Embryonic facial prominence (tissue), 1 donor: ENCODE data around the gene PRDM15.

Experiments used
- DNase-seq: peaks from one replicate; pipeline ENCODE4 v3.0.0-alpha.2; 2016; ENCODE audit errors: extremely low spot score

Gene PRDM15

DNA sequence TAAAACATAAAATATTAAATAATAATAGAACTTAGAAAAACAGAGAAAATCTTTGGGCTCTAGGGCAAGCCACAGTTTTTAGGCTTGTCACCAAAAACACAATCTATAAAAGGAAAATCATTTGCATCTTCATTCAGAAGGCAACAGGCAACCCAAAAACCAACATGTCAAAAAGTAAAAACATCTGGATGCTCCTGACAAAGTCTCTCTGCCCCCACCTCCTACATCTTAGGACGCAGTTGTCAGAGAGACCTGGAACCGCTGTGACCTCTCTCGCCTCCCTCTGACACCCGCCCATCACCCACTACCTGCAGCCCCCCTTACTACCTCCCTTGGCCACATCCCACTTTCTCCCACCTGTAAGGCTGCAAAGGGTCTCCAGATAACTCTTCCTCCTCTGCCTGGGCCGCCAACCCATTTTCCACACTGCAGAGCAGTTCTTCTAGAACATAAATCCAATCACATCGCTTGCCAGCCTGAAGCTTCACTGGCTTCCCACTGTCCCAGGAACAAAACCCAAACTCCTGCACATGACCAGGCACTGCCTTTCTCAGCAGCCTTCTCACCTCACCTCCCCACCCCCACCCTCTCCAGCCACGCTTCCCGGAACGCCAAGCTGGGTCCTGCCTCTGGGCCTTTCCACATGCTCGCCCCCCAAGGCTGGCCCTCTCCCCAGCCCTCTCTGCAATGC, 14.7 kb downstream of the PRDM15 start:
- no peak for DNase-seq

- DNase-seq, result no peak
These were observed 15.8 kb downstream of the PRDM15 start for GRCh38 chr21:41863439-41863740.

DNA sequence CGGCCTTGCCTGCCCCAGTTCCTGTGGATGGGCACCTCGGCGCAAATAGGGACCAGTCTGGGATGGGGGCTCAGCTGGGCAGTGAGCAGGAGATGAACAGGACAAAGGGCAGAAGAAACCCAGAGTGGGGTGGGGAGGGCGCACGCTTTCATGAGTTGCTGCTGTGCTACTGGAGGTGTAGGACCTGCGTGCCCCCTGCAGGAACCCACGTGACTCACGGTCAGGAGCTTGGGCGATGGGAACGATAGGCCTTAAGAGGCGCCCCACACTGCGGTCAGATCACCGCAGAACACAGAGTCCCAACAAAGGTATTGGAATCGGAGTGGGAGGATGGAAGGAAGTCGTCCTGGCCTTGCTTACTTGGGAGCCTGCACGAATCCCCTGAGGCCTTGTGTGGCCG, 17.2 kb downstream of the PRDM15 start:
- no peak for DNase-seq

DNA sequence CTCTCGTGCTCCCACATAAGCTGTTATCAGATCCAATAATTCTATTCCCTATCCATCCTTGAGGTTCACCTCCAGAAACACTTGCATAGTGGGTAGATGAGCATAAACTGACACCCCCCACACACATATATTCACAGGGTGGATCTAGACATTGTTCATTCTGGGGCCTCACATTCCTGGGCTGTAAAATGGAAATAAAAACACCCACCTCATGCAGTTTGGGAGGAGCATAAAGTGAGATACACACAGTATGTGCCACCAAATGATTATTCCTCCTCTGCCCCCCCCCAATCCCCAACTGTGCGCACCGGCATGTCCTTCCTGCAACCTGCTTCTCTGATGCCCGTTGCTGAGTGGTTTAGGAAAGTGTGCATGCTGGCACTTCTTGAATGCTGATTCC, 17.9 kb downstream of the PRDM15 start:
- no peak for DNase-seq

DNA sequence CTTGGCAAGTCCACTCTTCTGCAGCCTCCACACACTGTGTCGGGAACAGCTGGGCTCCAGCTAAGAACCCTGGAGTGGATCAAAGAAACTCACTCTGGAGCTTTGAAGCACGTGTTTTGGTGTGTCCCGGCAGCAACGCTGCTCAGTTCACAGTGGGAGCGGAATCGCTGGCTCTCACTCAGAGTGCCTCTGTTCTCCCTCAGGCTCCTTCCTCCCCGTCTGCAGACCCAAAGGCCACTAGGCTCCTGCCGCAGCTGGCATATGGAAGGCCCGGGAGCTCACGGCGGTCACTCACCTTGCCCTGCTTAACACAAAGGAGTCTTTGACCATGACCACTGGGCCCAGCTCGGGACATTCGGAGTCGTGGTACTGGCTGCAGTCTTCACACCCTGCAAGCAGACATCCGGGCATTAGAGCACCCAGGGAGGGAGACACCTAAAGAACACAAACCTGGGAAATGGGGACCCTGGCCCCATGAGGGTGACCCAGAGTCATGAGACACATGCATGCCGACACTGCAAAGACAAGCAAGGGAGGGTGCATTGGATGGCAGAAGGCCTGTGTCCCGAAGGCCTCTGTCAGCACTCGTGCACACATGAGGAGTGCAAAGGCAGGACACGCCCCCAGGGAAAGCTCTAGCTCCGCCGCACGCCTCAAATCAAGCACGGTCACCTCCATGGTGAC, 19.7 kb downstream of the PRDM15 start:
- no peak for DNase-seq

DNA sequence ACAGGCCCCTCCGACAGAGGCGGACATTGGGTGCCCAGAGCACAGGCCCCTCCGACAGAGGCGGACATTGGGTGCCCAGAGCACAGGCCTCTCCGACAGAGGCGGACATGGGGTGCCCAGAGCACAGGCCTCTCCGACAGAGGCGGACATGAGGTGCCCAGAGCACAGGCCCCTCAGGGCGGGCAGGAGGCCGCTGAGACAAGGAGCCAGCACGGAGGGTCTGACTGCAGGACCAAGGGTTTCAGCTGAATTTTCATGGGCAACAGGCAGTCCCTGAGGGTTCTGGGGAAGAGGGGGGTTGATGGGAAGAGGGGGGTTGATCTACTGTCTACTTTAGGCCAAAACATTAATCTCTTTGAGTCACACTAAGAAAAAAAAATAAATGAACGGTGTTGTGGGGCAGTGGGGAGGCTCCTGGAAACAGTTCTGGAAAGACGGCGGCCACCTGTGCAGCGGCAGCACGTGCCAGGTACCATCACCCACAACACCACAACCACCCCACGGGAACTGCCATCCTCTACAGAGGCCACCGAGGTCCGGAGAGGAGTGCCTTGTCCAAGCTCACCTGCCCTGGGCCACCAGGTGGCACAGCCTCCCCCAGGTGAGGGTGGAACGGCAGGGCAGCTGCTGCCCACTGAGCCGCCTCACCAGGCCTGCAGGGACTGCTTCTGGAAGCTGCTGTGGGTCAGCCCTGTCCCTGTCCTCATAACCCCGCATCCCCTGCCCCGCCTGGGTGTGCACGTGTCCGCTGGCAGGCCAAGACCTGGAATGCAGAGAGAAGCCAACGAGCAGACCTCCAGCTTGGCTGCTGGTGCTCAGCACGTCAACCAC, 20.5 kb downstream of the PRDM15 start:
- DNase-seq, result no peak

DNA sequence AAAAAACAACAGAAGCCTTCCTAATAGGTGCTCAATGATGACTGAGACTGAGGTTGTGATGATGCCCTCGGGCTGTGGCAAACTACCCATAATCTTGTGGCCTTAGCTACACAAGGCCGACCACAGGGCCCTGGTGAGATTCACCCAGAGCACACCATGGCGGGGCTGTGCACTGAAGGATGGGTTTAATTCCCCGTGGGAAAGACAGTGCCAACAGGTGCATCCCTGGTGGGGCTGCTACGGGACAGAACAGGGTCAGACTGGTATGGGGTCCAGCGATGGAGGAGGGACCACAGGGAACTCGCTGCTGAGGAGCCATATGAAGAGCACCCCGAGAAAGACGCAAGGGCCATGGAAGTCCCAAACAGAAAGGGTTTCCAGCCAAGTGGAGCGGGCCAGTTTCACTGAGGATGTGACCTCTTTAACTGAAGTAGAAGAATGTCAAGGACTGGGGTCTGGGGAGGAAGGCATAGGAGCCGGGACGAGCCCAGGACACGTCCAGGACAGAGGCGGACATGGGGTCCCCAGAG, 21.3 kb downstream of the PRDM15 start:
- DNase-seq, result no peak

DNA sequence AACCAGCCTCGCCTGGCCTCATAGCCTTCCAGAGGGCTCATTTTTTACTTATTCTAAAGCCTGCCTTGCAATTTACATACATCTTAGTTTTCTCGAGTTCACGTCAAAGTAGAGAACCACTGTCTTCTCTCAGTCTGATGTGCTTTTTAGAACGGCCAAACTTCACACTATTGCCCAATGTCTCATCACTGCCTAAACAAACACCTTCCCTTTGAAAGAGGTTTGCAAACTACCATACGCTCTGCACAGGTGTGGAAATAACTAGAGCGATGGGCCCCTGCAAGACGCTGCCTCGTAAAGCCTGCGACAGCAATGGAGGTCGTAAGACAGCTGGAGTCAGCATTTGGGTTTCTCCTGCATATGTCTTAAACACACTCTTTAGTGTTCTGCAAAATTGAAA, 22.6 kb downstream of the PRDM15 start:
- DNase-seq, result no peak

DNA sequence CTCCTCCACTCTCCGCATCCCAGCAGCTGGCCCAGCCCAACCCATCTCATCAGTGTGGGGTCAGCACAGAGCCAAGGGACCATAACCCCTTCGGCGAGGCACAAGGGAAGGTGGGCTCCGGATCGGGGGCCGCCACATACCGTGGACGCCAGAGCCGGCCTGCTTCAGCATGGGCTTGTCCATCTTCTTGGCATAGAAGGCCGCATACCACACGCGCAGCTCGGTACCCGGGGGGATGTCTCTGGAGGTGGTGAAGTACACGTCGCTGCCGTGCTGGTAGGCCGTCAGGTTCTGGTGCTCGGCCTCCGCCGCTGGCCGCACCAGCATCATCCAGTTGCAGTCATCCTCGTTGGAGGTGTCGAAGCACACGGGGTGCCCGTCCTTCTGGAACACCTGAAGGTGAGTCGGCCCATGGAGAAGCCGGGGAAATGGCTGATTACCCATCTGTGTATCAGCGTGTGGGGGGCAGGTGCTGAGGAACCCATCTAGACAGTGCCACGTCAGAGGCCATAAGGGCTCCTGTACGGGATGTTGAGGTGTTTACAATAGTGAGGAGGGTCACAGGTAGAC, 24.6 kb downstream of the PRDM15 start:
- no peak for DNase-seq

DNA sequence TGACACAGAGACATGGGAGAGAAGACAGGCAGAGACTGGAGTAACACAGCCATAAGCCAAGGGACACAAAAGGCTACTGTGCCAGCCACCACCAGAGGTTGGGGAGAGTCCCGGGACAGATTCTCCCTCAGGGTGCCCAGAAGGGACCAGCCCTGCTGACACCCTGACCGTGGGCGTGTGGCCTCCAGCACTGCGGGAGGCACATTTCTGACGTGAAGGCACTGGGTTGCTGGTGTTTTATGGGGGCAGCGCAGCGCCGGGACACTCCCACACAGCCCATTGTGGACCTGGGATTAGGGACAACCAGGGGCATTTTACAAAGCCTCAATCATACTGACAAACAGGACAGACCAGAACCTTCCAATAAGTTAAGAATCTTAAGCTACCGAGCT, 26.2 kb downstream of the PRDM15 start:
- no peak for DNase-seq

DNA sequence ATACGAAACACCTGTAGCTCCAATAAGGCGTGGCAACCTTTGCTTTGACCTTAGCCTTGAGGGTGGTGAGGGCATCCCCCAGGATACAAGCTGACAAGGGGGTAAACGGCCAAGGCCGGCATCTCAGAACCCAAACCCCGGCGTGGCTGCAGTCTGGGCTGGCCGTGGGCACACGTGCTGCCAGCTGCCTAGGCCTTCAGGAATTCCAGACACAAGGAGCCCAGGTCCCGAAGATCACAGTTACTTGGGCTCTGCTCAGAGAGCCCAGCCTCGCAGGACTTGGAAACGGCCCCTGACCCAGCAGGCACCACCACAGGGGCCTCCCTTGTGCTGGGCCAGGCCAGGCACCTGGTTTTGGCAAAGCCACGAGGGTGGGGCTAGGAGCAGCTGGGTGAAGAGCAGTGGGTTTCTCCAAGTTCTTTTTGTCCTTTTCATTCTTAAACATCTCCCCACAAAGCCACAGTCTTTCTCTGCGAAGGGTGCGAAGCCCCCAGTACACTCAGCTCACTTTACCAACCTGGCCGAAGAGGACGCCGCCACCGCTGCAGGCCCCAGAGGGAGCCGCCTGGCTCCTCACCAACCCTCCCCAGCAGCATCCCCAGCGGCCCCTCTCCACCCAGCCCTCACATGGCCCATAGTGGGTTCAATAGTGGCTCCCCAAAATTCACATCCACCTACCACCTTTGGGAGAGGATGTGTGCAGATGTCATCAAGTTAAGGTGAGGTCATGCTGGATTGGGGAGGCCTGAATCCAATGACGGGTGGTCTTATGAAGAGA, 26.8 kb downstream of the PRDM15 start:
- DNase-seq, result no peak

DNA sequence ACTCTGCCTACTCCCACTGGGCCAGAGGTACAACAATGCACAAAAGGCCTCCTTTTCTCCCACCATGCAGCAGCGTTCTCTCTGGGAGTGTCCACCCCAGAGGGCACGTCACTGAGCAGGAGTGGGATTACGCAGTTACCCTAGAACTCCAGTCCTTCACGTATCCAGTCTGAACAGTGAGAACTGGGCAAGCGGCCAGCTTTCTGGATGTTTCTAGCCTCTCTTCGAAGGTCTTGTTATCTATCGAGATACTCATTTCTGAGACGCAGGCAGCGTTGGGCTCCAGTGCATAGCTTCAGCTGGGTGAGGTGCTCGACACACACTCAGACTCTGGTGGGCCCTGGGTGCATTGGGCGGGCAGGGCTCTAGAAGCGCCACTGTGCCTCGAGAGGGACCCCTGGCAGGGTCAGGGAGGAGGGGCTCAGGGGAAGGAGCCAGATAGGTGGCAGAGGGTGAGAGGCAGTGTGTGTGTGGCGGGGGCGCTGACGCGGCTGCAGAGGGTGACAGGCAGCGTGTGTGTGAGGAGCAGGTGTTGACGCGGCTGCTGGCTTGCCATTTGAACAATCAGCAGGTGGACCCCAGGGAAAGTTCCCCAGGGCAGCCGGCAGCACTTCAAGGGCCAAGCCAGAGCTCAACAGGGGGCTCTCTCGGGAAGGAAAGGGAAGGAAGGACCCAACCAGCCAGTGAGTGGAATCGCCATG, 27.9 kb downstream of the PRDM15 start:
- no peak for DNase-seq

DNA sequence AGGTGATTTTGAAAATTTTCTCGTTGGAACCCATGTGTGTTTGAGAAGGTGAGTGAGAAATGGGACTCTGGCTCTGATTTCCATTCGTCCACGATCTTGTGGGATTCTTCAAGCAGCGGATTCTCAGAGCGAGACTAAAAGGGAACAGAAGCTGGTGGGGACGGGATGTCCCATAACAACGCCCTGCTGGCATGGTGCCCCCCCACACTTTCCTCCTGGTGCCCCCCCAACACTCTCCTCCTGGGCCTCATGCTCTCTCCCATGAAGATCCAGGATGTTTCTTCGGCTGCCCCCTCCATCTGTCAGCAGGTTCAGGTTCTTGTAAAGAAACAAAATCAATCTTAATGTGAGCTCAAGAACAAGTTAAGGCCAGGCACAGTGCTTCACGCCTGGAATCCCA, 29.1 kb downstream of the PRDM15 start:
- DNase-seq, result no peak

DNA sequence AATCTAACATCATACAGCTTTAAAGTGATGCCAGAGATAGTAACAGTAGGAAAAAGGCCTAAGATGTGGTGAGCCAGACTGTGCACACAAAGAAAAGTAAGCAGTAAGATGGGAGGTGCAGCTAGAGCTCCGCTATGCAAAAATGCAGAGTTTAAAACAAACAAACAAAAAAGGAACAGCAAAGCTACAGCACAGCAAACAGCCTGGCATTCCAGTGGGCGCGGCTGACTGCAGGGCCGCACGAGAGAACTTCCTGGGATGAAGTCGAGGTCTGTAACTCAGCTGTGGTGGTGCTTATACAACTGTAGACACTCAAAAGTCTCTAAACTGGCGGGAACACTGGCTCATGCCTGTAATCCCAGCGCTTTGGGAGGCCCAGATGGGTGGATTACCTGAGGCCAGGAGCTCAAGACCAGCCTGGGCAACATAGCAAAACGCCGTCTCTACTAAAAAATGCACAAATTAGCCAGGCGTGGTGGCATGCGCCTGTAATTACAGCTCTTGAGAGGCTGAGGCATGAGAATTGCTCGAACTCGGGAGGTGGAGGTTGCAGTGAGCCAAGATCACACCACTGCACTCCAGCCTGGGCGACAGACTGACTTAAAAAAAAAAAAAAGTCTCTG, 30.1 kb downstream of the PRDM15 start:
- no peak for DNase-seq

- no peak for DNase-seq
These were observed 30.6 kb downstream of the PRDM15 start for GRCh38 chr21:41848533-41848932.

DNA sequence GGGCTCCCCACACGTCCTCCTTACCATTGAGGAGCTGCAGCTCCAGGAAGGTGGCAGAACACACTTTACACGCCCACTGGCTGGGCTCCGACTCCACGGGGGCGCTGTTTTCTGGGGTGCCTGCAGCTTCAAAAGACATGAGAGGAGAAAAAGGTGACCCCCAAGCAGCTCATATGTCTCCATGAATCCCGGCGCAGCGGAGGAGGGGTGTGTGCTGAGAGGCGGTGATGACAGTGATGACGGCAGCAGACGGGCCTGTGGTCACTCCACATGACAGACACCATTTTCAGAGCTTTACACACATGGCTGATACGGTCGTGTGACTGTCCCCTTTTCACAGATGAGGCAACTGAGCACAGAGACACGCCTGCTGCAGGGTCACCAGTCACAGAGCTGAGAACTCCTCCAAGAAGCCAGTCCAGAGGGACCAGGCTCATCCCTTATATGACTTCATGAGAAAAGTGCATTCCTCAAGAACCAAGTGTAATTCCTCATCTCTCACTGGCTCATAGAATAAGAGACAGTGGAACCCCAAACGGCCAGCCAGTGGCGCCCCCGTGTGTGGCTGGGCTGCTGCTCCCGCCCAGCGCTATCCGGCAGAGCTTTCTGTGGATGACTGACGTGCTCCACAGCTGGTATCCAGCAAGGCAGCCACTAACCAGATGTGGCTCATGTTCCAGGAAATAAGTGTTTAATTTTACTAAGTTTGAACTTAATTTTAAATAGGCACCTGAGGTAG, 31.9 kb downstream of the PRDM15 start:
- peak; percentile 27 for DNase-seq

DNA sequence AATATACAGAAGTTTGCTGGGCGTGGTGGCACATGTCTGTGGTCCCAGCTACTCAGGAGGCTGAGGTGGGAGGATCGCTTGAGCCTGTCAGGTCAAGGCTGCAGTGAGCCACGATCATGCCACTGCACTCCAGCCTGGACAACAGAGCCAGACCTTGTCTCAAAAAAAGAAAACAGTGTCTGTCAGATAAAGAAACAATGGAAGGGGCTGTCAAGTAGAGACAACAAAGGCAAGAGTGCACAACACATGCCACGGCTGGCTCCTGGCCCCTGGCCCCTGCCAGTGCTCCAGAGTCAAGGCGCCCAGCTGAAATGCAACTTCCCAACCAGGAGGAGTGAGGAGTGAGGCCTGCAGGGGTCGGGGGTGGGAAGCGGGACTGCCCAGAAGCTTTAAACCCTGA, 32.6 kb downstream of the PRDM15 start:
- no peak for DNase-seq

DNA sequence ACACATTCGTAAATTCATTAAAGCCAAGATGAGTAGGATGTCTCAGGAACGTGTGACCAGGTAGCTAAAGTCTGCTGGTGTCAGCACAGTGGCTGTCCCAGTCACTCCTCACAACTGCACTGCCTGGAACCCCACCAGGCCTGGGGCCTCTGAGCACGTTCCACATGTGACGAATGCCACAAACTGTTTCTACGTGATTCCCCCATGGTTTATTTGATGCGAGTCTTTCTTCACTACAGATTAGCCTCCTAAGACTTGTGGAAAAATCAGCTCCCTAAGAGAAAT, 33.2 kb downstream of the PRDM15 start:
- no peak for DNase-seq

GRCh38 chr21:41845310-41846032, 33.7 kb downstream of the PRDM15 start:
- DNase-seq, result no peak
